ENCODE data around the gene ZNF281. TPM values are rescaled to one million over a fixed set of nuclear protein-coding genes. Genes with fewer than 3 reads are reported as not detected.

Gene ZNF281
- total RNA-seq, 1 donor from 2014 or later: 10.8 TPM

DNA sequence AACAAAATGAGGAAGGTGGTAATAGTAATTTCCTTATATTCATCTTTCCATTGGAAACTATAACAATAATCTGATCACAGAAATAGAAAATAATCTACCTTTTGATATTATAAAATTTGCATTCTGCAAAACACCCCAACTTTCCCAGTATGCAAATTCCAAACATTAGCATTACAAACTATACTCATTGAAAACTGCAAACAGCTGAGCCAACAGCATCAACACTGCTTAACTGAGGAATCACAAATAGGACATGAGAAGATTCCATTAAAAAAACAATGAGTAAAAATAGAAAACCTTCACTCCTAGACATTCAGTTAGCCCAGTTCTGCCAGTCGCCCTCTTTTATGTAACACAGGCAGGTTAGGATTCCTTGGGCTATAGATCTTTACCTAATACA lies 18.1 kb downstream of the ZNF281 start:
- DNase-seq (ENCODE audit: low spot score): no peak

DNA sequence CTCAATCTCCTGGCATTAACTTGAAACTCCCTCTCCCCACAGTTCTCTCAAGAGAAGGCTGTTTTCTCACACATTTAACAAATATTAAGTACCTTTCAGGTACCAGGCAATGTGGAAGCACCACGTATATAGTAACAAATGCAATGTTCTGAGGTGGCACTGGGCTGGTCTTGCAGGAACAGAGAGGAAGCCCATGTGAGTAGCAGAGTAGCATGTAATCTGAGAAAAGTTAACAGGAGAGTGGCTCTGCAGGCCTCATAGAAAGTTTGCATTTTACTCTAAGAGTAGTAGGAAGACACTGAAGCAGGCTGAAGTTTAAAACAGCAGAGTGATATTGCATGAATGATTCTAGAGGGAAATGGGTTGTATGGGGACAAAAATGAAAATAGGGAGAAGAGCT lies 21.0 kb downstream of the ZNF281 start:
- no peak for DNase-seq (ENCODE audit: low spot score)

DNA sequence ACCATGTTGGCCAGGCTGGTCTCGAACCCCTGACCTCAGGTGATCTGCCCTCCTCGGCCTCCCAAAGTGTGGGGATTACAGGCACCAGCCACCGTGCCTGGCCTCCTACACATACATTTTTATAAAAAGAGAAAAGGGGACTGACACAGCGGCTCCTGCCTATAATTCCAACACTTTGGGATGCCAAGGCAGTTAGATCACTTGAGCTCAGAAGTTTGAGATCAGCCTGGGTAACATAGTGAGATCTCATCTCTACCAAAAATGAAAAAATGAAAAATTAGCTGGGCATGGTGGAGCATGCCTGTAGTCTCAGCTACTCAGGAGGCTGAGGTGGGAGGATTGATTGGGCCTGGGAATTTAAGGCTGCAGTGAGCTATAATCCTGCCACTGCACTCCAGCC lies 23.4 kb downstream of the ZNF281 start:
- DNase-seq (ENCODE audit: low spot score): no peak

DNA sequence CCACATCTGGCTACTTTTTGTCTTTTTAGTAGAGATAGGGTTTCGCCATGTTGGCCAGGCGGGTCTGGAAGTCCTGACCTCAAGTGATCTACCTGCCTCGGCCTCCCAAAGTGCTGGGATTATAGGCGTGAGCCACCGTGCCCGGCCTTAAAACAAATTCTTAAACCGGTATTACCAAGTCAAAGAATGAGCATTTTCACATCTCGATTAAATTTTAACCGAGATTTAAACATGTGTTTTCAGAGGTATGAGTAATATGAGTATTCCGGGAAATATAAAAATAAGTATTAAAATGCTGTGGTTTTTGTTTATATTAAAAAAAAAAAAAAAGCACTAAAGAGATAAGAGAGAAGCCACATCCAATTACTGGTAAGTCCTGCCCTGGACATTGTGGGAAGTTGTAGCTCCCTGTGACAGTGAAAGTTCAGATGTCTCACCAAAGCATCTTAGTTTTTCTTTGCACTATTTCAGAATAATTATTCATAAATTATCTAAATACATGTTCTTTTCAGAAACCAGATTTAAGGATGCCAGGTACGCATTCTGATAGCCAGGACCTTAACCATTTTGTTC lies 24.9 kb downstream of the ZNF281 start:
- DNase-seq (ENCODE audit: low spot score): no peak

DNA sequence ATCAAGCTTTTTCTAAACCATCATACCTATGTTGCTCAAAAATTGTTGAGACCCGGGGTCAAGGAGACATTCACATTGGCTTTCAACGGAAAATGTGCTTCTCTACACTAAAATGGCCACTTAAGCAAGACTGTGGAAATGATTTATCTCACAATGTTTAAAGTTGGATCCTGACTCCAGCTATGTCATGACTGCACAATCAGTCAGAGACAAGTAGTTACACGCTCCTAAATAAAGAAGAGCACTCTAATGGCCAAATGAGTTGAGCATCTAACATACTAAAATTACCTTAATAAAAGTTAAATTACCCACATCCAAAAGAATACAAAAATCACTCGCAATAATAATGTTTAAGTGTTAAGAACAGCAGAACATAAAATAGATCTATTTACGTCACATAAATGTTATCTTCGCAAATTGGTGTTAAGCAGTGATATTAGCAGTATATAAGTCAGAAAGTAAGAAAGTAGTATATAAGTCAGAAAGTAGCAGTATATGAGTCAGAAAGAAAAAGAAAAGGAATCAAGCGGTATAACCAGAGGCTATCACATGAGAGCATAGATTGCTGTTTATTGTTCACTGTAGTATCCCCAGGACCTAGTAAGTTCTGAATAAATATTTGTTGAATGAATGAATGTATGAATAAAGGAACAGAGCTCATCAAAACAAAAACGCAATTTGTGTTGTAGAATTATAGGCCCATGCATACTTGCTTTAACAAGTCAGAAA lies 28.4 kb downstream of the ZNF281 start:
- DNase-seq (ENCODE audit: low spot score): no peak

DNA sequence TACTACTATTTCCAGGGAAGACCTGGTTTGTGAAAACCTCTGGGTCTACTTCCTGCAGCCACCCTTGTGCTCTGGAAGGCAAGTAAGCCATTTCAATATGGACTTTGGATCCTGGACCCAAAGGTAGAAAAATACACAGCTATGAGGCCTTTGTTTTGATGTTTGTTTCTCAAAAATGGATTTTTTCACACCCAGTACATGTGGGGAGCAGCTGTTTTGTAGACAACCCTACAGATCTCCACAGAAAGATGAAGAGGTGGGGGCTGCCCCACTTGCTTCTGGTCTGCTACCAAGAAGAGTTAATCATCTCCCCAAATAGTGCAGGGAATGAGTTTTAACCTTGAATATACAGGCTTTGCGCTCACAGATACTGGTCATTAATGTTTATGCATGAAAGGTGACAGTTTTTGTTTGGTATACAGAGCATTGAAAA lies 29.2 kb downstream of the ZNF281 start:
- no peak for DNase-seq (ENCODE audit: low spot score)

DNA sequence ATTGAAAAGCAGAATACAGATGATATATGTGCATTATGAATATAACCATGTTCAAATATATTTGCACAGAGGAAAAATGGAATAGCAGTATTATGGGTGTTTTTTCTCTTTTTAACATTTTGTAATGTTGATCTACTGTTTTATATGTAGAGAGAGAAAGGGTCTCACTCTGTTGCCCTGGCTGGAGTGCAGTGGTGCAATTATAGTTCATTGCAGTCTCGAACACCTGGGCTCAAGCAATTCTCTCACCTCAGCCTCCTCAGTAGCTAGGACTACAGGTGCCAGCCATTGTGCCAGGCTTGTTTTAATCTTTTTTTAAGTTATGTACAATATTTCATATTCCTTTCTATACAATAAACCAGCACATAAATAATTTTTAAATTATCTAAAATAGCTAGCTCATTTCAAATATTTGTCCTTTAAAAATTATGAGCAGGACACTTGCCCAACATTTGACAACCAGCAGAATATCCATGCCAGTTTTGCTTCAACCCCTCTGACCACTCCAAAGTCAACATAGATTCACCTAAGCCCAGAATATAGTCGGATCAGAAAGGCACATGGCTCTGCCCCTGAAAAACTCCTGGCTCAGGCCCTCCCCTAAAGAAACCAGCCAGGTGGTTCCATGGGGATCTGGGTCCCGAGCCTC lies 29.8 kb downstream of the ZNF281 start:
- DNase-seq (ENCODE audit: low spot score): no peak

DNA sequence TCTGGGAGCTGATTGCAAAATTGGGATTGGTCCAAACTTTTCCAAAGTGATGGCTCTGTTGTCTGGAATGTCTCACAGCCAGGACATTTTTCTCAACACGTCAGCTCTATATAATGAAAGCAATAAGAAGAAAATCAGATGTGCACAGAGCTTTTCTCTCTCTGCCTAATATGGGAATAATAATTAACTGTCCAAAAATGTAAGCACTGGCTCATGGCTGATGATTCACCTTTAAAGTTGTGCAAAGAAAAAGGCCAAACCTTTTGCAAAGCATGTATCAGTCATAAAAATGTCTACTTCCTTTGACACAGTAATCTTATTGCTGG lies 30.4 kb downstream of the ZNF281 start:
- DNase-seq (ENCODE audit: low spot score): no peak

DNA sequence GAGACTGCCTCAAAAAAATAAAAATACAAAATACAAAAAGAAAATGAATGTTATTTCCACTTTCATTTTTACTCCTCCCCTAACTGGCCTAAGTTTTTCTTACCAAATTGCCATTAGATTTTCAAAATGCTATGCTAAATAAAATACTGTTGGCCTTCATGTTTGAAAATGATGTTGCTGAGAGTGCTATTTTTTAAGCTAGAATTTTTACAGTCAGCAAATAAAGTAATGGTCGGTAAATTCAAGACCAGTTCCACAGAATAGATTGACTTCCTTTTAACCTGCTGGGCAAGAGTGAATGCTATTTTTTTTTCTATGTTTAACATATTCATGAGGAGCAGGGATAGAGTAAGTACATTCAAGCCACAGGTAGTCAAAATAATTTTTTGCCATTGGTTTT lies 31.7 kb downstream of the ZNF281 start:
- DNase-seq (ENCODE audit: low spot score): no peak

DNA sequence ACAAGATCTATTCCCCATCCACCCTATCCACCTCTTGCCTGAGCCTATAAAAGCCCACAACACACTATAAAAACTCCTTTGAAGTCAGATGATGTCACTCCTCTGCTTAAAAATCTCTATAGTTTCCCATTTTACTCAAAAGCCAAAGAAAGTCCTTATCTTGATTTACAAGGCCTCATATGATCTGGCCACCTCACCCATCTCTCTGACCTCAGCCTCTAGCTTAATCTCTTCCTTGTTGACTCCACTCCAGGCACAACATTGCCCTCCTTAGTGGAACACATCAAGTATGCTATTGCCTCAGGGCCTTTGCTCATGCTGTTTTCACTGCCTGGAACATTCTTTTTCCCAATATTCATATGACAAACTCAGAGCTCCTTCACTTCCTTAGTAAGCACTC lies 33.3 kb downstream of the ZNF281 start:
- DNase-seq (ENCODE audit: low spot score): no peak

DNA sequence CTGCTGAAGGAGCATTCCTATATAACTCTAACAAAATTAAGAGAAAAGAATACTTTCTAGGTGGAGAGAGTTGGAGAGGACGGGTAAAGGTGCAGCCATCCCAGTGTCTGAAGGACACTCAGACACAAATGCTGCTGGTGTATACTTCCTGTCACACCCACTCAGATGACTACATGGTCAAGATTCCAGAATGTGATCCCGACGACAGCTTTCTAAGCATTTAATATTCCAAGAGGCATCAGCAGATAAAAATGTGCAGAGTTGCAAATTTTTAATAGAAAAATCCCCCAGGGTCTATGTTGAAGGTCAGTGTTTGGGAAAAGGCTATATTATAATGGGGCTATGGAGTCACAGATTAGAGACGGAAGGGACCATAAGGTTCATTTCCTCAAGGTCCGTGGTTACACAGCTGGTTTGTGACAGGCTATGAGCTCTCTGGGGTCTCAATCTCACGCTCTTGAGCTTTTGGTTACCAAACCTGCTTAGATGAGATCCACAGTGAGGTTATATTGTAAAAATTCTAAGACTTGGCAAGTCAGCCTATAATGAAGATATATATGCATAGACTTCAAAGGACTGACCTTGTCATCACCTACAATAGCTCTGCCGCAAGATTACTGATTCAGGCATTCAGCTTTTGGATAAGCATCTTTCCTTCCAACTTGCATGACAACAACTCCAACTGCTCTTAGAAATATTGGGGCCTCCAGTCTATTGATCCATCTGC lies 35.1 kb downstream of the ZNF281 start:
- no peak for DNase-seq (ENCODE audit: low spot score)

DNA sequence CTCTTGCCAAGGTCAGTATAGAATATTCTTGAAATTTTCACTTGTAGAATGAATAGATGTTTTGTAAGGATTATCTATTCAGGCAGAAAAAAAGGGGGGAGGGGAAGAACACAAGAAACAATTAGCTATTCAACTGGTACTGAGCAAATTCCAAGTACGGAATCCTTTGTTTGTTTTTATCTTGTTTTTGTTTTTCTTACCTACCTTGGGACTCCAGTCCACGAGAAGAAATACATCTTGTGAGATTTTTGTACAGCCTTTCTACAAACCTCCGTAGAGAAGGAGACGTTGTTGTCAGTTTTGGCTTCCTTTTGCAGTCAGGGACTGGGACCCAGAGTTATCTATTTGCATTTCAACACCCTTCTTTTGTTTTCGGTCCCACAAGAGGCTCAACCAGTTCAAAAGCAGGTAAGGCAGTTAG lies 36.0 kb downstream of the ZNF281 start:
- no peak for DNase-seq (ENCODE audit: low spot score)

DNA sequence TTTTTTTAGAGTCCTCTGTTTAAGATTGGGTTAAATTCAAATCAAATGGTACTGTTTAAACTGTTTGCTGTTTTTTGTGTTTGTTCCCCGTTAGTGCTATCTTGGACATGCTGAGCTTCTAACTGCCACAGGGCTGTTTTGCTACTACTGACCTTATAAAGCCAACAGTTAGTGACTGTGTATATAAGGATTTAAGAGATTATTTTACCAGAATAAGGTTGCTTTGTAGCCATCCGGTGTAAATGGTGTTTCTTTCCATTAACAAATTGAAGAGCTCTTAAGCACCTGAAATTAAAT lies 37.0 kb downstream of the ZNF281 start:
- DNase-seq (ENCODE audit: low spot score): no peak

DNA sequence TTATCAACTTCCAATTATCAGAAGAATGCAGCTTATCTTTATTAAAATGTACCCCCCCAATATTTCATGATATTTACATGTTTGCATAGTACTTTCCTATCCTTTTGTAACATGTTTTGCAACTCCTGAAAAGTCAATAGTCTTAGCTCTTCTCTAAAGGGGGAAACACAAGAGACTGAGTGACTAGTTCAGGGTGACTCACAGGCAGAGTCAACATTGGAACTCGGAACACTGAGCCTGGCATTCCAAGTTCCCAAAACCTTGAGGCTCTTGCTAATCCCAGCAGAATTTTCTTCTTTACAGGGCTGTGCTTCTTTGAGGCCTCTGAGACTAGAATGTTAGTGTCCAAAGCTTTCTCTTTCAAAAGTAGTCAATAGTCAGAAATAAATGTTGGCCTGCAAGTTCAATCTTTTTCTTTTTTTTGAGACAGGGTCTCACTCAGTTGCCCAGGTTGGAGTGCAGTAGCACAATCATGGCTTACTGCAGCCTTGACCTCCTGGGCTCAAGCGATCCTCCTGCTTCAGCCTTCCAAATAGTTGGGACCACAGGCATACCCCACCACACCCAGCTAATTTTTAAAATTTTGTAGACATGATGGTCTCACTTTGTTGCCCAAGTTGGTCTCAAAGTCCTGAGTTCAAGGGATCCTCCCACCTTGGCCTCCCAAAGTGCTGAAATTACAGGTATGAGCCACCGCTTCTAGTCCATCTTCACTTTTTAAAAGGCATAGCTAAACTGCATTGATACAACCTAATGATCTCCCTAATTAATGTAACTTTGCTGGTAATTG lies 37.5 kb downstream of the ZNF281 start:
- no peak for DNase-seq (ENCODE audit: low spot score)

DNA sequence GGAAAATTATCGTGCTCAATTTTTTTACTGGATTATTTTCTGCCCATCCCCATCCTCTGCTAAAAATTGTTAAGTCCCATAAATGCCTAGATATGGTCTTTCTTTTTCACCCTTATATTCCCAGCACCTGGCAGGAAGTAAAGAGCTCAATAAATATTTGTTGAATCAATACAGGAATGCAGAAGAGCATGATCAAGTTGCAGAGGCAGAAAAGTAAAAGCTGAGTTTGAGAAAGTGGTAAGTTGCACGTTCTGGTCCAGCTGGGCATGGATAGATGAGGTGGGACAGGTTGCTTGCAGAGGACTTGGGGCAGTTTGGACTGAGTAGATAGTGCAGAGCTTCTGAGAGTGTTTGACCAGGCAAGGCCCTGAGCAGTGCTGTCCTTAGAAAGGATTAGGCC lies 40.1 kb downstream of the ZNF281 start:
- no peak for DNase-seq (ENCODE audit: low spot score)

DNA sequence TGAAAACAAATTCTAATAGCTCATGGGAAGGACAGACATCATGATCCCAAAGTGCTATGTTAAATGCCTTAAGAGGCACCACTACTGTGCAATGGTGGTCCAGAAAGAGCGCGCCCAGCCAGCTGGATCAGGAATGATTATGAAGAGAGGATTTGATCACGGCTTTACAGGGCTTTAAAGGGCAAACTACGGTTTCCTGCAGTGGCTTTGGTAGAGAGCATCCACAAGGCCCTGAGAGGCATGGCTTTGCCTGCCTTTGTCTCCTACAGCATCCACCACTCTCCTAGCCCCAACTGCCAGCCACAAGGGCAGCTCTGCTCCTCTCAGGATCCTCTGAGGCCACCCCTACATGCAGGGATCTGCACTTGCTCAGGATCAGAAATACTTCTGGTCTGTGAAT lies 40.7 kb downstream of the ZNF281 start:
- DNase-seq (ENCODE audit: low spot score): no peak

DNA sequence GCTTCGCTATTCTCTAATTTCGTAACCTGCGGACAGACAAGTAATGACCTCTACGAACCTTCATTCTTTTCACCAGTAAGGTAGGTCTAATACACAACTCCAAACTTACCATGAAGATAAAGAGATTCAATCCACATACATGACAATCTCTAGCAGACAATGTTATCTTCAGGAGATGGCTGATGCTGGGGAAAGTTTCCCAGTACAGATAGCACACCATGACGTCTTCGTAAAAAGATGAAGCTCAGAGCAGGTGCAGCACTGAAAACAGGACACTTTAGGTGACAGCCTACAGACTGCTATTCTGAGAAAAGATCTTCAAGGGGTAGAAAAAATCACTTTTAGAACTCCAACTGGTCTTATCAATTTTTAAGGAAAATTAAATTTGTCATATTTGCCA lies 41.3 kb downstream of the ZNF281 start:
- no peak for DNase-seq (ENCODE audit: low spot score)

DNA sequence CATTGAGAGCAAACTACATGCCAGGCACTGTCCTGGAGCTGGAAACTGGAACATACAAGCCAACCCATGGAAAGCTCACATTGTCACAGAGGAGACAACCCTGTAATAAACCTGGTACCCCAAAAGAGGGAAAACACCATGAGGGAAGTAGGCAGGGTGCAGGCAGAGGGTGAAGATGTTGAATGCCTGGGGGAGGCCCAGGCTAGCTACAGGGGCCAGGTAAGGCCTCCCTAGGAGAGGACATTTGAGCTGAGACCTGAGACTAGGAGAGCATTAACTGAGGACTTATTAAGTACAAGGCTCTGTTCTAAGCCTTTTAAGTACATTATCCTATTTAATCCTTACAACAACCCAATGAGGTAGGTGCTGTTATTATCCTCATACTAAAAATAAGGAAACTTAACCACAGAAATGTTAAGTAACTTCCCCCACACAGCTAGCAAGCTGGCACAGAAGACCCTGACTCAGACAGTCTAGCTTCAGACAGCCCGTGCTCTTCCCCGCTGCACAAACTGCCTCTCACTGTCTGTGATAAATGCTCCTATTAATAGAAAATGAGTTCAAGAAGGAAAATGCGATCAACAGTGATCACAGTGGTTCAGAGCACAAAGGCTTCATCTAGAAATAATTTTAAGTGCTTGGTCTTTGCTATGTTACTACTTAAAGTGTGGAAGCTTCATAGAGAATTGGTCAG lies 41.8 kb downstream of the ZNF281 start:
- no peak for DNase-seq (ENCODE audit: low spot score)

DNA sequence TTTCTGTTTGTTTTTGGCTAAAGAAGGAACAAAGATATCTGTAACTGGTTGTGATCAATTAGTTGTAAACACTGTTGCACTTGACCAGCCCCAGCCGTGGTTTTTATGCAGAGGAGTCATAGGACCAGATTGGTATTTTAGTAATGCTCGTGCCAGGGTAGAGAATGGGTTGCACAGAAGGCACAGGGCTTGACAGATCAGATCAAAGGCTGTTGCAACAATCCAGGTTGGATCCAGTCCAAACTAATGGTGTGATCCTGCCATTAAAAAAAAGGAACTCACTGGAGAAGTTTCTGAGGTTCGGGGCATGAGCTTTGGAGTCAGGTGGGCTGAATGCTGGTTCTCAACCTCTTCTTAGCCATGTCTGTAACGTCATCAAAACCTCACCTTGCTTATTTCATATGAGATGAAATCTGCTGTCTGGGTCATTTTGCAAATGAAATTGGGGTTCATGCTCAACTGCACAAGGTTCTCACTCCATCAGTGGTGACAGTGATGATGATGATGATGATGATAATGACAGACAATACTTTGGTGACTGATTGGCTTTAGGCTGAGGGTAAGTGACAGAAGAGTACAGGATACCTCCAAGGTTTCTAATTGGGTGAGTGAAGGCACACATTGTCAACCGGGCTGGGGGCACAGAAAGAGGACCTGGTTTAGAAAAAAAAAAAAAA lies 43.1 kb downstream of the ZNF281 start:
- no peak for DNase-seq (ENCODE audit: low spot score)

DNA sequence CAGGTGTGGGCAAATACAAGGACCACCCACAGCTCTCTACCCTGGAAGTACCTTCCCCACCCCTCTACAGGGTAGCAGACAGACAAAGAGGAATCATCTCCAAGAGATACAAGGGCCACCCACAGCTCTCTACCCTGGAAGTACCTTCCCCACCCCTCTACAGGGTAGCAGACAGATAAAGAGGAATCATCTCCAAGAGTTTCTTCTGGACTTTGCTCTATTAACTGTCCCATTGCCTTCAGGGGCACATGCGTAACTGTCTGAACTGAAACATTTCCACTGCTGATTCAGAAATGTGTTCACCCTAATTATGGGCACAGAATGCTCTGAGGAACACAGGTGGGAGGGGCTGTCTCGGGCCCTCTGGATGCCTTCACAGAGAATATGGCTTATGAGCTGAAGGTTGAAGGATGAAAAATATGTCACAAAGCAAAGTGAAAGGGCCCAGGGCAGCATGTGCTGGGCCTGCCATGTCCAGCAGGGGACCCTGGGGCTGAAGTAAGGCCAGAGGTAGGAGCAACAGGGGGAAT lies 43.9 kb downstream of the ZNF281 start:
- no peak for DNase-seq (ENCODE audit: low spot score)

DNA sequence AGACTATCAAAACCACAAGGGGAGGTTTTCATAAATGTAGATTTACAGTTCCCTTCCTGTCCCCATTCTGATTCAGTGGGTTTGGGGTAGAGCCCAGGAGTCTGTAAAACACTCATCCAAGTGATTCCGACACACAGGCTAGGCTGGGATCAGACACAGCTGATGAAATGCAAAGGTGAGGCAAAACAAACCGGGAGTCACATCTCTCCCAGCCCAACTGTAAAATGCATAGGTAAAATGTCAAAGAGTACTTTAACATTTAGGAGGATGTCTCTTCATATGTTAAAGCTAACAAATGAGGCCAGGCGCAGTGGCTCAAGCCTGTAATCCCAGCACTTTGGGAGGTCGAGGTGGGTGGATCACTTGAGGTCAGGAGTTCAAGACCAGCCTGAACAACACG lies 45.0 kb downstream of the ZNF281 start:
- DNase-seq (ENCODE audit: low spot score): no peak
